GM21825 (cell line): ENCODE results near the gene CELA1.

Source experiments
- ATAC-seq: cut with Tn5 transposase; IDR thresholded peaks from one replicate; pipeline ENCODE4 v1.9.1; 2021; ENCODE audit warnings: mild to moderate bottlenecking, moderate library complexity; ENCODE audit not compliant: unreplicated experiment

The CELA1 gene

GRCh38 chr12:51377099-51377984, 30.9 kb upstream of the CELA1 start:
- ATAC-seq, result no peak

DNA sequence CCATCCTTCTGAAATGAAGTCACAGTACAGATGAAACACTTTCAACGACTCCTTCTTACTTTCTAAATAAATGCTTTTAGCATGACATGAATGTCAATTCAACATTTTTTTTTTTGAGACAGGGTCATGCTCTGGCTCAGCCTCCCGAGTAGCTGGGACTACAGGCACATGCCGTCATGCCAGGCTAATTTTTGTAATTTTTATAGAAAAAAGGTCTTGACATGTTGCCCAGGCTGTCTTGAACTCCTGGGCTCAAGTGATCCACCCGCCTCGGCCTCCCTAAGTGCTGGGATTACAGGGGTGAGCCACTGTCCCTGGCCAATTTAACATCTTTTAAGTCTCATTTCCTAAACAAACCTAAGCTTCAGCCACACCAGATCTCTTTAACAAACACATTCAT, 28.4 kb upstream of the CELA1 start:
- ATAC-seq, result no peak

GRCh38 chr12:51374361-51374760, 27.9 kb upstream of the CELA1 start:
- ATAC-seq, result no peak

- no peak for ATAC-seq
Measured at GRCh38 chr12:51373187-51373586, 26.7 kb upstream of the CELA1 start.

GRCh38 chr12:51372021-51372420, 25.5 kb upstream of the CELA1 start:
- ATAC-seq, result no peak

DNA sequence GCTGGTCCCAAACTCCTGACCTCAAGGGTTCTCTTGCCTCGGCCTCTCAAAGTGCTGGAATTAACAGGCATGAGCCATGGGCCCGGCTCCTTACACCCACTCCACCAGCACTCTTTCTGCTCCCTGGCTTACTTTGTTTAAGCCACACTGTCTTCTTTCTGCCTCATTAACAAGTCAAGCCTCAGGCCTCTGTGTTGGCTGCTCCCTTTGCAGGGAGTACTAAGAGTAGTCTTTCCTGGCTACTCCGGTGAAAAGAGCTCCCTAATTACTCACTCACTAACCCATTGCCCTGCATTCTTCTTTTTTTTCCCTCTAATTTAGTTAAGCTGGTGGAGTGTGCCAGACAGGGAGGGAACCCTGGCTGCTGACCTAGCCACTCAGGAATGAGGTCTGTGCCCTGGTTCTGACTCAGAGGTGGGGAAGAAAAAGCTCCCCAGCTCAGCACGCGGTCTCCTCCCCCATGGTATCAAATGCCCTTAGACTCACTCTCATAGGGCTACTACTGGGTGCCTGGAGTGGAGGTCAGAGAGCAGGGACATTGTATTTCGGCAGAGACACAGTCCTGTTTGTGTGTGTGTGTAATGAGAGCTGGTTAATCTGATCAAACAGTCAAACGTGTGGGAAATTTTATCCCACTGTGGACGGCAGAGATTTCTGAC, 24.9 kb upstream of the CELA1 start:
- no peak for ATAC-seq

- ATAC-seq, result no peak
Measured at GRCh38 chr12:51370667-51371066, 24.2 kb upstream of the CELA1 start.

DNA sequence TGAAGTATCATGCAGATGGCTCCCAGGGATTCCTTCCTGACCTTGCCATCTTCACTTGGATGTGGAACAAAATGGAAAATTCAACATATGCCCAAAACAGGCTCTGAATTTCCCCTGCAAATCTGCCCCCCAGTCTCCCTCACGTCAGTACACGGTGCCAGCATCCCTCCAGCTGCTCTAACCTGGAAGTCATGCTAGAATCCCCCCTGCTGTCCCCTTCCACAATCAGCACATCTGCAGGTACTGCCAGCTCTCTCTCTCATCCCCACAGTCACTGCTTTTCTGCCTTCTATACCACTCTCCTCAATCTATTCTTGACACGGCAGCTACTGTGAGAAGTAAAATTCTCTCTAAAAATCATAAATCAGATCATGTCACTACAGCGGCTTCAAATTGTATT, 23.1 kb upstream of the CELA1 start:
- ATAC-seq, result no peak

DNA sequence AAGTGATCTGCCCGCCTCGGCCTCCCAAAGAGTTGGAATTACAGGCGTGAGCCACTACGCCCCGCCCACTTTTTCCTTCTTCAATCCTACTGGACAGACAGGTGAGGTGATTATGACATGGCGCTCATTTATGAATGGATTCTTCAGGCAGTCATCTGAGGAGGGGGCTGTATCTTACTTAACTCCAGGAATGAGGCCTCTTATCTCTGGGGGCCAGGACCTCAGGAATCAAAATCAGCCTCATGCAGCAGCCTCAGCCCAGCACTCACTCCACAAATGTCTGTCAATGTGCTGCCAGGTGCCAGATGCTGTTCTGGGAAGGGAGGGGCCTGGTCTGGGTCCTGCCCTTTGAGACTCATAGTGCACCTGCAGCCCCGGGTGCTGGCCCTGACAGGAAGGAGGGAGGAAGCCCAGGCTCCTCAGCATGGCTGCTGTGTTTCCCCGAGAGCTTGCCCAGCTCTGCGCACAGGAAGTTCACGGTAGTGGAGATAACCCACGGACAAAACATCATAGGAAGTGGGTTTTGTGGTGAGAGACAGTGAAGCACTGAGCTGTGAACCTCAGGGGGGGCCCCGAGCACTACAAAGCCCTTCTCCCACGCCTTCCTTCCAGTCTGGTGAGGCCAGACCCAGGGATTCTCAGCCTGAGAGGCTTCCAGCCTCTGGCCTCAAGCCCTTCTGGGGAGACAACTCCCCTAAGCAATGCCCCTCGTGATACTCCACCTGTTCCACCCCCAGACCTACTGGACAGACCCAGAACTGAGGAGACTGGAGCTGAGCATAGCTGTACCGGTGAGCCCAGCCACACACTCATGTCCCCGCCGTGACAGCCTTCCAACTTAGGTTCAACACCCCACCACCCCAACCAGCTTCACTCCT, 22.4 kb upstream of the CELA1 start:
- peak; percentile 97 for ATAC-seq

DNA sequence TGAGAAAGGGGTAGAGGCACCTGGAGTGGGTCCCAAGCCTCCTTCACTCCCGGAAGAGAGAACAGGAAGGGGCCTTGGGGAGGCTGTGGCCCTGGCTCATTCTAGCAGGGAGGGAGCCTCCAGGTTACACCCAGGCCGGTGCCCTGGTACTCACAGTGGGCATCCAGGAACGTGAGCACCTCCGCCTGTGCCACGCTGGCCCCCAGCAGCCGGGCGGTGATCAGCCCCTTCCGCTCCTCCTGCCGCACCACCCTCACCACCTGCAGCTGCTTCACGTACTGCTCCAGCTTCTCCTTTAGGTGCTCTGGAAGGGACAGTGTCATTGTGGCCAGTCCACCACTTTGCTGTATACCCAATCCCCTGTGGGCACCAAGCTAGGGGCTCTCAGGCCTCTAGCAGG, 18.8 kb upstream of the CELA1 start:
- no peak for ATAC-seq

GRCh38 chr12:51364001-51364400, 17.5 kb upstream of the CELA1 start:
- no peak for ATAC-seq

- no peak for ATAC-seq
Measured at GRCh38 chr12:51362747-51363342, 16.4 kb upstream of the CELA1 start.

GRCh38 chr12:51362307-51362706, 15.8 kb upstream of the CELA1 start:
- no peak for ATAC-seq

- no peak for ATAC-seq
Measured at GRCh38 chr12:51361161-51362016, 14.9 kb upstream of the CELA1 start.

- no peak for ATAC-seq
Measured at GRCh38 chr12:51360315-51360714, 13.8 kb upstream of the CELA1 start.

DNA sequence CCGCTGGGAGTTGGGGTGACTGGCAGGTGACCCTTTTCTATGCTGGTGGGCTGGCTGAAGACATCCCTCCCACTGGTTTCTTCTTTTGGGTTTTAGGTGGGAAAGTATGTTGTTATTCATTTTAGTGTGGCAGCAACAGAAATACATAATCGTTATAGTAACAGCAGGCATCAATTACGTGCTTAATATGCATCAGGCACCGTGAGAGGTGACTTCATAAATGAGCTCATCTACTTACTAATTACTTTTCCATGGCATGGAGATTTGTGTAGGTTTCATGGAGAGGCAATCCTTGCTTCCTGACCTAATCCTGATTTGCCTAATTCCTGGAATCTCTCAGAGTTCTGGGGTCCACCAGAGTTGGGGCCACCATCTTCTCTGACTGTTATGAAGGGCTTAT, 13.4 kb upstream of the CELA1 start:
- ATAC-seq, result no peak

DNA sequence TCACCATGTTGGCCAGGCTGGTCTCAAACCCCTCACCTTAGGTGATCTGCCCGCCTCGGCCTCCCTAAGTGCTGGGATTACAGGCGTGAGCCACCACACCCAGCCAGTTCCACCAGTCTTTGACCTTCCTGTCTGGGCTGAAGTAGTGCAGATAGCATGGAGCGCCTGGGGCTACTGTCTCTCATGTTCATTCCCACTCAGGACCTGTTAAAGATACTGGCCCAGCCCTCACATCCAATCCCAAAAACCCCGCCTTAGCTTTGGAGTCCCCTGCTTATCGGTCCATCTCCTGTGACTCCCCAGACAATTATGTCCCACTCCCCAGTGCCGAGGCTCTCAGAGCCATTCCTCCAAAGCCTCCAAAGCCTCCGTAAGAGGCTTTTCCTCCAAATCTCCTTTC, 12.0 kb upstream of the CELA1 start:
- no peak for ATAC-seq

GRCh38 chr12:51357374-51358047, 11.0 kb upstream of the CELA1 start:
- peak; percentile 56 for ATAC-seq

- no peak for ATAC-seq
Measured at GRCh38 chr12:51351913-51352532, 5.5 kb upstream of the CELA1 start.
